GM12878 (cell line): Measurements from ENCODE around the gene CSH1. TPM values are rescaled to one million over a fixed set of nuclear protein-coding genes. Genes with fewer than 3 reads are reported as not detected.

ENCODE experiments used
- ATAC-seq: fragments of 200-7000 bp; cut with Tn5 transposase; 3 replicates; pipeline ENCODE4 v1.9.1; 2020; ENCODE audit warnings: mild to moderate bottlenecking, moderate library complexity
- BruUV-seq: library from RNA; stranded (reverse); fragments of 400-500 nt; replicated peaks from 2 replicates; lab custom pipeline; 2021; lab: Mats Ljungman, UMichigan
- CTCF ChIA-PET: fragments of 300-600 bp; sonication (Branson Sonifier 250); formaldehyde crosslinking; extraction: SDS; loops from one replicate; lab custom pipeline; 2021; ENCODE audit warnings: inconsistent platforms; lab: Yijun Ruan, JAX
- POLR2A ChIA-PET: fragments of 350-600 bp; formaldehyde crosslinking; extraction: SDS; loops from one replicate; lab custom pipeline; 2021; ENCODE audit warnings: inconsistent platforms; lab: Charles Lee
- RAD21 ChIA-PET: fragments of 300-600 bp; sonication (Branson Sonifier 250); formaldehyde crosslinking; loops from one replicate; lab custom pipeline; 2023; ENCODE audit warnings: antibody characterized with exemption; ENCODE audit not compliant: unreplicated experiment; lab: Charles Lee
- SMC1A ChIA-PET: fragments of 300-600 bp; sonication (Branson Sonifier 250); formaldehyde crosslinking; loops from one replicate; lab custom pipeline; 2023; ENCODE audit not compliant: unreplicated experiment, uncharacterized antibody; lab: Charles Lee
- DNase-seq: peaks from one replicate; pipeline ENCODE4 v3.0.0-alpha.2; 2011; ENCODE audit warnings: low read depth, low spot score
- FAIRE-seq: peaks from 3 replicates; lab custom pipeline; 2011; peaks lifted over from hg19 to GRCh38; lab: Jason Lieb, UNC
- H2AFZ ChIP-seq: 2 replicates; pipeline ENCODE4 v1.6.0; 2011; ENCODE audit warnings: low read depth, low read length, control low read depth; ENCODE audit not compliant: control insufficient read depth
- H3K27ac ChIP-seq: 2 replicates; pipeline ENCODE4 v1.5.1; 2011; ENCODE audit warnings: control low read depth; ENCODE audit not compliant: control insufficient read depth, insufficient read depth
- H3K27me3 ChIP-seq, 2 experiments: replicated peaks in 1 of 2; 2 replicates each; pipeline versions ENCODE4 v1.6.0 to v1.6.1; 2011; ENCODE audit warnings: low read length in 1 of 2; ENCODE audit not compliant: control insufficient read depth in 2 of 2, insufficient read depth in 2 of 2
- H3K36me3 ChIP-seq, 2 experiments: 2 replicates each; pipeline ENCODE4 v1.5.1; 2011; ENCODE audit warnings: low read length in 1 of 2; ENCODE audit not compliant: control insufficient read depth in 2 of 2, insufficient read depth in 2 of 2
- H3K4me1 ChIP-seq: 2 replicates; pipeline ENCODE4 v1.6.1; 2011; ENCODE audit warnings: mild to moderate bottlenecking, low read length, moderate library complexity, mixed read lengths; ENCODE audit not compliant: control insufficient read depth, insufficient read depth
- H3K4me2 ChIP-seq: 2 replicates; pipeline ENCODE4 v1.6.0; 2011; ENCODE audit warnings: control low read depth; ENCODE audit not compliant: control insufficient read depth, insufficient read depth
- H3K4me3 ChIP-seq: fragments of 200-600 bp; sonication (generic); 2 replicates; pipeline ENCODE4 v1.5.1; 2016
- H3K79me2 ChIP-seq: 2 replicates; pipeline ENCODE4 v1.6.0; 2011; ENCODE audit warnings: low read length; ENCODE audit not compliant: control insufficient read depth, insufficient read depth
- H3K9ac ChIP-seq: 2 replicates; pipeline ENCODE4 v1.8.0; 2011; ENCODE audit warnings: low read length, control low read depth, mixed read lengths; ENCODE audit not compliant: control insufficient read depth, insufficient read depth
- H3K9me3 ChIP-seq: replicated peaks from 3 replicates; pipeline ENCODE4 v1.5.1; 2011; ENCODE audit warnings: mild to moderate bottlenecking, low read length; ENCODE audit not compliant: control insufficient read depth, insufficient read depth
- H4K20me1 ChIP-seq: 2 replicates; pipeline ENCODE4 v1.6.0; 2011; ENCODE audit not compliant: control insufficient read depth, insufficient read depth
- BCL11A ChIP-seq: IDR thresholded peaks from 2 replicates; pipeline ENCODE4 v1.6.1; 2011; ENCODE audit warnings: low read depth, low read length
- BMI1 ChIP-seq: fragments of 450-650 bp; IDR thresholded peaks from 2 replicates; pipeline ENCODE4 v1.6.1; 2016; ENCODE audit warnings: mild to moderate bottlenecking, moderate library complexity, borderline replicate concordance
- CHD2 ChIP-seq: IDR thresholded peaks from 2 replicates; pipeline ENCODE4 v1.6.1; 2011; ENCODE audit warnings: low read depth, low read length, improper control_type of control experiment, borderline replicate concordance
- IKZF2 ChIP-seq, 2 experiments: fragments of 450-650 bp; IDR thresholded peaks; 2 replicates each; pipeline ENCODE4 v1.6.1; 2017; ENCODE audit warnings: mild to moderate bottlenecking in 2 of 2, moderate library complexity in 2 of 2
- PAX8 ChIP-seq: fragments of 450-650 bp; IDR thresholded peaks from 2 replicates; pipeline ENCODE4 v1.6.1; 2017; ENCODE audit warnings: mild to moderate bottlenecking, moderate library complexity
- RAD51 ChIP-seq: fragments of 450-650 bp; IDR thresholded peaks from 2 replicates; pipeline ENCODE4 v1.6.1; 2016; ENCODE audit warnings: moderate library complexity, mild to moderate bottlenecking, inconsistent platforms
- RELA ChIP-seq: fragments of 450-650 bp; IDR thresholded peaks from 2 replicates; pipeline ENCODE4 v1.8.0; 2014; ENCODE audit warnings: borderline replicate concordance; ENCODE audit not compliant: partially characterized antibody
- RUNX3 ChIP-seq: IDR thresholded peaks from 2 replicates; pipeline ENCODE4 v1.6.1; 2012; ENCODE audit warnings: low read length, inconsistent platforms
- SMARCA5 ChIP-seq: fragments of 450-650 bp; IDR thresholded peaks from 2 replicates; pipeline ENCODE4 v1.6.1; 2017; ENCODE audit warnings: mild to moderate bottlenecking
- SP1 ChIP-seq: IDR thresholded peaks from one replicate; pipeline ENCODE4 v1.6.1; 2011; ENCODE audit warnings: low read depth, low read length
- SREBF2 ChIP-seq: IDR thresholded peaks from 2 replicates; pipeline ENCODE4 v1.6.1; 2012; ENCODE audit warnings: mild to moderate bottlenecking, low read length
- TBL1XR1 ChIP-seq: IDR thresholded peaks from 2 replicates; pipeline ENCODE4 v1.6.1; 2012; ENCODE audit warnings: low read depth, low read length, improper control_type of control experiment
- TCF7 ChIP-seq: IDR thresholded peaks from 2 replicates; pipeline ENCODE4 v1.6.1; 2014; ENCODE audit warnings: antibody characterized with exemption, borderline replicate concordance
- ZNF274 ChIP-seq: IDR thresholded peaks from one replicate; pipeline ENCODE4 v1.8.0; 2011; ENCODE audit not compliant: insufficient read length, insufficient read depth
- WGBS: methylation state at CpG from one replicate; pipeline ENCODE4 v1.1.6; 2016; ENCODE audit warnings: low lambda C conversion rate; ENCODE audit not compliant: insufficient replicate concordance, insufficient coverage; ENCODE audit errors: missing lambda C conversion rate; 5-methylcytosine and 5-hydroxymethylcytosine counted together
- in situ Hi-C: fragments of 300-500 bp; cut with MboI; formaldehyde crosslinking; loops from 9 replicates; pipeline ENCODE4 v1.14.3; 2018; ENCODE audit warnings: mixed read lengths
- intact Hi-C: fragments of 100-400 bp; cut with micrococcal nuclease; formaldehyde crosslinking; loops from one replicate; pipeline ENCODE4 v1.14.2; 2022; ENCODE audit not compliant: unreplicated experiment
- polyA plus RNA-seq, 11 experiments: library from polyadenylated mRNA; depleted of rRNA in 4 of 11; unstranded in 6 of 11; stranded (reverse) in 5 of 11; fragments of >200 nt; fragmentation: Nextera tagmentation in 4 of 11; fragmentation: Illumina TruSeq in 1 of 11; extraction: Ambion mirVana in 4 of 11; extraction: Trizol in 1 of 11; gene quantifications; 1 replicate in 1 of 11; 2 replicates in 10 of 11; pipeline versions ENCODE4 v1.2.1 to v1.2.3, GENCODE V29; 2011 to 2016; ENCODE audit warnings: inconsistent platforms in 2 of 11, missing spikeins in 2 of 11, low read depth in 1 of 11
- total RNA-seq, 4 experiments: library from RNA; depleted of rRNA in 3 of 4; stranded (reverse); fragments of >200 nt in 3 of 4; fragmentation: Illumina TruSeq in 1 of 4; extraction: Trizol in 1 of 4; gene quantifications; 2 replicates each; pipeline versions ENCODE4 v1.2.1 to v1.2.3, GENCODE V29; 2013 to 2021
- TF ChIP-seq, protein P1 (sequence below): IDR thresholded peaks from 2 replicates; pipeline ENCODE4 v1.6.1; 2012; ENCODE audit warnings: improper control_type of control experiment, low read depth, low read length; ENCODE audit not compliant: insufficient replicate concordance
- TF ChIP-seq, protein P2 (sequence below): fragments of 450-650 bp; IDR thresholded peaks from 2 replicates; pipeline ENCODE4 v1.6.1; 2017; ENCODE audit warnings: mild to moderate bottlenecking, low read depth, inconsistent platforms; ENCODE audit not compliant: poor library complexity, severe bottlenecking
- TF ChIP-seq, protein P3 (sequence below): fragments of 450-650 bp; IDR thresholded peaks from 2 replicates; pipeline ENCODE4 v1.6.1; 2018; ENCODE audit warnings: mild to moderate bottlenecking, low read depth, moderate library complexity; ENCODE audit not compliant: partially characterized antibody

CSH1 gene
- total and polyA plus RNA-seq, 10 of the 15 experiments (the other 5 are each of a cell fraction or from before 2014, with no cell fraction given): not detected

DNA sequence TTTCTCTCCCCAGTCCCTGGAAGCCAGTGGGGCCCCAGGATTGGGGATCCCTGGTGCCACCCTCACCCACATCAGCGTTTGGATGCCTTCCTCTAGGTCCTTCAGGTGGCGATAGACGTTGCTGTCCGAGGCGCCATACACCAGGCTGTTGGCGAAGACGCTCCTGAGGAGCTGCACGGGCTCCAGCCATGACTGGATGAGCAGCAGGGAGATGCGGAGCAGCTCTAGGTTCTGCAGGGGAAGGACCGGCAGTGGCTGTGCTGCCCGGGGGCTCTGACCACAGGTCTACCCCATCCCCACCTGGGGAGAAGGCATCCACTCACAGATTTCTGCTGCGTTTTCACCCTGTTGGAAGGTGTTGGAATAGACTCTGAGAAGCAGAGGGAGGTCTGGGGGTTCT lies 15.7 kb downstream of the CSH1 start:
- Histone ChIP-seq H3K27me3 (no peaks in the 10 kb centered on the region), H3K4me3 (no peak overlapping the region), H3K27ac (no peak overlapping the region), H3K4me1 (no peaks in the 10 kb centered on the region), H4K20me1 (no peaks in the 10 kb centered on the region), H2AFZ (no peak overlapping the region), H3K79me2 (no peaks in the 10 kb centered on the region), H3K36me3 (no peaks in the 10 kb centered on the region), H3K9me3 (no peaks in the 10 kb centered on the region), H3K9ac (no peak overlapping the region), H3K4me2 (no peak overlapping the region)
- in situ Hi-C loops: no loop called here
- ATAC-seq (no peak), FAIRE-seq (no peak), DNase-seq (no peak)
- ChIA-PET CTCF (interaction anchor here (0.7 to 3.8 kb wide), 7 partner anchors 9 to 146 kb away, joined by 3 to 20 read pairs (median 5); partner anchors contain the start of gene DDX42), SMC1A (interaction anchor here (0.6 kb wide), 1 partner anchor 46 kb away, joined by 3 read pairs; no protein-coding TSS in a partner anchor), POLR2A (no interaction called here), RAD21 (no interaction called here)
- BruUV-seq: no TSS peak
- WGBS: 67% methylated on average over 12 of the region's 12 CpGs
- intact Hi-C loops: no loop called here
- no peak for TF ChIP-seq CHD2
- no peak for TF ChIP-seq PAX8
- no peak for TF ChIP-seq BMI1
- TF ChIP-seq SMARCA5: no peak
- TF ChIP-seq, protein P1, sequence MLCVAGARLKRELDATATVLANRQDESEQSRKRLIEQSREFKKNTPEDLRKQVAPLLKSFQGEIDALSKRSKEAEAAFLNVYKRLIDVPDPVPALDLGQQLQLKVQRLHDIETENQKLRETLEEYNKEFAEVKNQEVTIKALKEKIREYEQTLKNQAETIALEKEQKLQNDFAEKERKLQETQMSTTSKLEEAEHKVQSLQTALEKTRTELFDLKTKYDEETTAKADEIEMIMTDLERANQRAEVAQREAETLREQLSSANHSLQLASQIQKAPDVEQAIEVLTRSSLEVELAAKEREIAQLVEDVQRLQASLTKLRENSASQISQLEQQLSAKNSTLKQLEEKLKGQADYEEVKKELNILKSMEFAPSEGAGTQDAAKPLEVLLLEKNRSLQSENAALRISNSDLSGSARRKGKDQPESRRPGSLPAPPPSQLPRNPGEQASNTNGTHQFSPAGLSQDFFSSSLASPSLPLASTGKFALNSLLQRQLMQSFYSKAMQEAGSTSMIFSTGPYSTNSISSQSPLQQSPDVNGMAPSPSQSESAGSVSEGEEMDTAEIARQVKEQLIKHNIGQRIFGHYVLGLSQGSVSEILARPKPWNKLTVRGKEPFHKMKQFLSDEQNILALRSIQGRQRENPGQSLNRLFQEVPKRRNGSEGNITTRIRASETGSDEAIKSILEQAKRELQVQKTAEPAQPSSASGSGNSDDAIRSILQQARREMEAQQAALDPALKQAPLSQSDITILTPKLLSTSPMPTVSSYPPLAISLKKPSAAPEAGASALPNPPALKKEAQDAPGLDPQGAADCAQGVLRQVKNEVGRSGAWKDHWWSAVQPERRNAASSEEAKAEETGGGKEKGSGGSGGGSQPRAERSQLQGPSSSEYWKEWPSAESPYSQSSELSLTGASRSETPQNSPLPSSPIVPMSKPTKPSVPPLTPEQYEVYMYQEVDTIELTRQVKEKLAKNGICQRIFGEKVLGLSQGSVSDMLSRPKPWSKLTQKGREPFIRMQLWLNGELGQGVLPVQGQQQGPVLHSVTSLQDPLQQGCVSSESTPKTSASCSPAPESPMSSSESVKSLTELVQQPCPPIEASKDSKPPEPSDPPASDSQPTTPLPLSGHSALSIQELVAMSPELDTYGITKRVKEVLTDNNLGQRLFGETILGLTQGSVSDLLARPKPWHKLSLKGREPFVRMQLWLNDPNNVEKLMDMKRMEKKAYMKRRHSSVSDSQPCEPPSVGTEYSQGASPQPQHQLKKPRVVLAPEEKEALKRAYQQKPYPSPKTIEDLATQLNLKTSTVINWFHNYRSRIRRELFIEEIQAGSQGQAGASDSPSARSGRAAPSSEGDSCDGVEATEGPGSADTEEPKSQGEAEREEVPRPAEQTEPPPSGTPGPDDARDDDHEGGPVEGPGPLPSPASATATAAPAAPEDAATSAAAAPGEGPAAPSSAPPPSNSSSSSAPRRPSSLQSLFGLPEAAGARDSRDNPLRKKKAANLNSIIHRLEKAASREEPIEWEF: no peak
- no peak for TF ChIP-seq RAD51
- TF ChIP-seq, protein P2, sequence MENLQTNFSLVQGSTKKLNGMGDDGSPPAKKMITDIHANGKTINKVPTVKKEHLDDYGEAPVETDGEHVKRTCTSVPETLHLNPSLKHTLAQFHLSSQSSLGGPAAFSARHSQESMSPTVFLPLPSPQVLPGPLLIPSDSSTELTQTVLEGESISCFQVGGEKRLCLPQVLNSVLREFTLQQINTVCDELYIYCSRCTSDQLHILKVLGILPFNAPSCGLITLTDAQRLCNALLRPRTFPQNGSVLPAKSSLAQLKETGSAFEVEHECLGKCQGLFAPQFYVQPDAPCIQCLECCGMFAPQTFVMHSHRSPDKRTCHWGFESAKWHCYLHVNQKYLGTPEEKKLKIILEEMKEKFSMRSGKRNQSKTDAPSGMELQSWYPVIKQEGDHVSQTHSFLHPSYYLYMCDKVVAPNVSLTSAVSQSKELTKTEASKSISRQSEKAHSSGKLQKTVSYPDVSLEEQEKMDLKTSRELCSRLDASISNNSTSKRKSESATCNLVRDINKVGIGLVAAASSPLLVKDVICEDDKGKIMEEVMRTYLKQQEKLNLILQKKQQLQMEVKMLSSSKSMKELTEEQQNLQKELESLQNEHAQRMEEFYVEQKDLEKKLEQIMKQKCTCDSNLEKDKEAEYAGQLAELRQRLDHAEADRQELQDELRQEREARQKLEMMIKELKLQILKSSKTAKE: no peak
- no peak for TF ChIP-seq RUNX3
- no peak for TF ChIP-seq ZNF274
- TF ChIP-seq RELA: no peak
- TF ChIP-seq, protein P3, sequence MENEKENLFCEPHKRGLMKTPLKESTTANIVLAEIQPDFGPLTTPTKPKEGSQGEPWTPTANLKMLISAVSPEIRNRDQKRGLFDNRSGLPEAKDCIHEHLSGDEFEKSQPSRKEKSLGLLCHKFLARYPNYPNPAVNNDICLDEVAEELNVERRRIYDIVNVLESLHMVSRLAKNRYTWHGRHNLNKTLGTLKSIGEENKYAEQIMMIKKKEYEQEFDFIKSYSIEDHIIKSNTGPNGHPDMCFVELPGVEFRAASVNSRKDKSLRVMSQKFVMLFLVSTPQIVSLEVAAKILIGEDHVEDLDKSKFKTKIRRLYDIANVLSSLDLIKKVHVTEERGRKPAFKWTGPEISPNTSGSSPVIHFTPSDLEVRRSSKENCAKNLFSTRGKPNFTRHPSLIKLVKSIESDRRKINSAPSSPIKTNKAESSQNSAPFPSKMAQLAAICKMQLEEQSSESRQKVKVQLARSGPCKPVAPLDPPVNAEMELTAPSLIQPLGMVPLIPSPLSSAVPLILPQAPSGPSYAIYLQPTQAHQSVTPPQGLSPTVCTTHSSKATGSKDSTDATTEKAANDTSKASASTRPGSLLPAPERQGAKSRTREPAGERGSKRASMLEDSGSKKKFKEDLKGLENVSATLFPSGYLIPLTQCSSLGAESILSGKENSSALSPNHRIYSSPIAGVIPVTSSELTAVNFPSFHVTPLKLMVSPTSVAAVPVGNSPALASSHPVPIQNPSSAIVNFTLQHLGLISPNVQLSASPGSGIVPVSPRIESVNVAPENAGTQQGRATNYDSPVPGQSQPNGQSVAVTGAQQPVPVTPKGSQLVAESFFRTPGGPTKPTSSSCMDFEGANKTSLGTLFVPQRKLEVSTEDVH: no peak
- TF ChIP-seq TCF7: no peak
- TF ChIP-seq SREBF2: no peak
- no peak for TF ChIP-seq BCL11A
- no peak for TF ChIP-seq SP1
- TF ChIP-seq IKZF2 (IDR thresholded peaks at IDR 0.05): no peak
- no peak for TF ChIP-seq TBL1XR1
